ENCODE measurements around the gene C1orf159.
"Not testable (repeated sequence)": the region's sequence is repeated elsewhere in the genome, so short reads cannot be mapped to it uniquely, and the experiment has no call there.

The C1orf159 gene

GRCh38 chr1:1067860-1068516 is 47.9 kb downstream of the C1orf159 start:
- H3K9me3 ChIP-seq (ENCODE audit: insufficient read depth, low read length) = no peaks in the 10 kb centered on the region
- no peak overlapping the region for H2AFZ ChIP-seq (ENCODE audit: low read depth, low read length, severe bottlenecking)
- no peaks in the 10 kb centered on the region for H3K9me2 ChIP-seq (replicated peaks; ENCODE audit: insufficient read depth, low read length)
- TF ChIP-seq, protein P1, sequence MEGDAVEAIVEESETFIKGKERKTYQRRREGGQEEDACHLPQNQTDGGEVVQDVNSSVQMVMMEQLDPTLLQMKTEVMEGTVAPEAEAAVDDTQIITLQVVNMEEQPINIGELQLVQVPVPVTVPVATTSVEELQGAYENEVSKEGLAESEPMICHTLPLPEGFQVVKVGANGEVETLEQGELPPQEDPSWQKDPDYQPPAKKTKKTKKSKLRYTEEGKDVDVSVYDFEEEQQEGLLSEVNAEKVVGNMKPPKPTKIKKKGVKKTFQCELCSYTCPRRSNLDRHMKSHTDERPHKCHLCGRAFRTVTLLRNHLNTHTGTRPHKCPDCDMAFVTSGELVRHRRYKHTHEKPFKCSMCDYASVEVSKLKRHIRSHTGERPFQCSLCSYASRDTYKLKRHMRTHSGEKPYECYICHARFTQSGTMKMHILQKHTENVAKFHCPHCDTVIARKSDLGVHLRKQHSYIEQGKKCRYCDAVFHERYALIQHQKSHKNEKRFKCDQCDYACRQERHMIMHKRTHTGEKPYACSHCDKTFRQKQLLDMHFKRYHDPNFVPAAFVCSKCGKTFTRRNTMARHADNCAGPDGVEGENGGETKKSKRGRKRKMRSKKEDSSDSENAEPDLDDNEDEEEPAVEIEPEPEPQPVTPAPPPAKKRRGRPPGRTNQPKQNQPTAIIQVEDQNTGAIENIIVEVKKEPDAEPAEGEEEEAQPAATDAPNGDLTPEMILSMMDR (IDR thresholded peaks at IDR 0.05; ENCODE audit: insufficient read depth, low read length, poor library complexity, severe bottlenecking) = no peak
- TF ChIP-seq EZH2phosphoT487 (conservative IDR thresholded peaks at IDR 0.05; ENCODE audit: low read length) = no peak
- H3K36me3 ChIP-seq (ENCODE audit: low read length) = no peaks in the 10 kb centered on the region
- H3K9ac ChIP-seq (ENCODE audit: low read length) = no peak overlapping the region
- H4K20me1 ChIP-seq (ENCODE audit: low read depth, low read length) = no peaks in the 10 kb centered on the region
- no peaks in the 10 kb centered on the region for H3F3A ChIP-seq (ENCODE audit: insufficient read depth)
- H3K27me3 ChIP-seq (ENCODE audit: low read length) = no peaks in the 10 kb centered on the region
- H3K4me3 ChIP-seq (ENCODE audit: insufficient read depth, low read length, poor library complexity, severe bottlenecking) = no peak overlapping the region
- no peak overlapping the region for H3K4me2 ChIP-seq (ENCODE audit: low read depth, low read length, poor library complexity, severe bottlenecking)
- H3K79me2 ChIP-seq (ENCODE audit: insufficient read depth, low read length) = no peaks in the 10 kb centered on the region
- no peak overlapping the region for H3K27ac ChIP-seq (ENCODE audit: low read depth, low read length)

GRCh38 chr1:1067284-1067859 is 48.5 kb downstream of the C1orf159 start:
- Histone ChIP-seq H3K27ac (ENCODE audit: low read depth, low read length) (no peak overlapping the region), H3K9me2 (replicated peaks; ENCODE audit: insufficient read depth, low read length) (no peaks in the 10 kb centered on the region), H3K27me3 (ENCODE audit: low read length) (no peaks in the 10 kb centered on the region), H2AFZ (ENCODE audit: low read depth, low read length, severe bottlenecking) (no peak overlapping the region), H3K4me3 (ENCODE audit: insufficient read depth, low read length, poor library complexity, severe bottlenecking) (no peak overlapping the region), H3K4me2 (ENCODE audit: low read depth, low read length, poor library complexity, severe bottlenecking) (no peak overlapping the region), H3K36me3 (ENCODE audit: low read length) (no peaks in the 10 kb centered on the region), H4K20me1 (ENCODE audit: low read depth, low read length) (no peaks in the 10 kb centered on the region), H3K9me3 (ENCODE audit: insufficient read depth, low read length) (no peaks in the 10 kb centered on the region), H3K79me2 (ENCODE audit: insufficient read depth, low read length) (no peaks in the 10 kb centered on the region), H3F3A (ENCODE audit: insufficient read depth) (no peaks in the 10 kb centered on the region), H3K9ac (ENCODE audit: low read length) (no peak overlapping the region)
- no peak for TF ChIP-seq EZH2phosphoT487 (conservative IDR thresholded peaks at IDR 0.05; ENCODE audit: low read length)
- TF ChIP-seq, protein P1 (IDR thresholded peaks at IDR 0.05; ENCODE audit: insufficient read depth, low read length, poor library complexity, severe bottlenecking) = no peak

- no peak overlapping the region for H2AFZ ChIP-seq (ENCODE audit: low read depth, low read length, severe bottlenecking)
These were observed 49.2 kb downstream of the C1orf159 start for GRCh38 chr1:1066403-1067283.

DNA sequence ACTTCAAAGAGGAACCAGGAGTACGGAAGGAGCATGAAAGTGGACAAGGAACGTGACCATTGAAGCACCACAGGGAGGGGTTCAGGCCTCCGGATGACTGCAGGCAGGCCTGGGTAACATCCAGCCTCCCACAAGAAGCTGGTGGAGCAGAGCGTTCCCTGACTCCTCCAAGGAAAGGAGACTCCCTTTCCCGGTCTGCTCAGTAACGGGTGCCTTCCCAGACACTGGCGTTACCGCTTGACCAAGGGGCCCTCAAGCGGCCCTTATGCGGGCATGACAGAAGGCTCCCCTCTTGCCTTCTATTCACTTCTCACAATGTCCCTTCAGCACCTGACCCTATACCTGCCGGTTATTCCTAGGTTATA is 50.0 kb downstream of the C1orf159 start:
- H3K9me2 ChIP-seq (replicated peaks; ENCODE audit: insufficient read depth, low read length); H3K4me2 ChIP-seq (ENCODE audit: low read depth, low read length, poor library complexity, severe bottlenecking); H3K79me2 ChIP-seq (ENCODE audit: insufficient read depth, low read length); H3K9ac ChIP-seq (ENCODE audit: low read length); H4K20me1 ChIP-seq (ENCODE audit: low read depth, low read length); H3K27ac ChIP-seq (ENCODE audit: low read depth, low read length); H3K36me3 ChIP-seq (ENCODE audit: low read length); H3K4me3 ChIP-seq (ENCODE audit: insufficient read depth, low read length, poor library complexity, severe bottlenecking); H3K9me3 ChIP-seq (ENCODE audit: insufficient read depth, low read length); H2AFZ ChIP-seq (ENCODE audit: low read depth, low read length, severe bottlenecking); H3K27me3 ChIP-seq (ENCODE audit: low read length); H3F3A ChIP-seq (ENCODE audit: insufficient read depth): not testable (repeated sequence)

More at GRCh38 chr1:1066403-1067283, 49.2 kb downstream of the C1orf159 start:
- Histone ChIP-seq H3K9me2 (replicated peaks; ENCODE audit: insufficient read depth, low read length) (no peaks in the 10 kb centered on the region), H3K9me3 (ENCODE audit: insufficient read depth, low read length) (no peaks in the 10 kb centered on the region), H3F3A (ENCODE audit: insufficient read depth) (no peaks in the 10 kb centered on the region), H3K4me3 (ENCODE audit: insufficient read depth, low read length, poor library complexity, severe bottlenecking) (no peak overlapping the region), H3K9ac (ENCODE audit: low read length) (no peak overlapping the region), H4K20me1 (ENCODE audit: low read depth, low read length) (no peaks in the 10 kb centered on the region), H3K79me2 (ENCODE audit: insufficient read depth, low read length) (no peaks in the 10 kb centered on the region), H3K4me2 (ENCODE audit: low read depth, low read length, poor library complexity, severe bottlenecking) (no peak overlapping the region), H3K36me3 (ENCODE audit: low read length) (no peaks in the 10 kb centered on the region), H3K27me3 (ENCODE audit: low read length) (no peaks in the 10 kb centered on the region), H3K27ac (ENCODE audit: low read depth, low read length) (no peak overlapping the region)
- TF ChIP-seq EZH2phosphoT487 (conservative IDR thresholded peaks at IDR 0.05; ENCODE audit: low read length) = no peak
- TF ChIP-seq, protein P1 (IDR thresholded peaks at IDR 0.05; ENCODE audit: insufficient read depth, low read length, poor library complexity, severe bottlenecking) = no peak
